ENCODE measurements around the gene EXOC4. TPM values are rescaled to one million over a fixed set of nuclear protein-coding genes. Genes with fewer than 3 reads are reported as not detected.

EXOC4 gene
- total RNA-seq, 3 donors from 2014 or later: 88.3 to 136 (median 99.6) TPM

DNA sequence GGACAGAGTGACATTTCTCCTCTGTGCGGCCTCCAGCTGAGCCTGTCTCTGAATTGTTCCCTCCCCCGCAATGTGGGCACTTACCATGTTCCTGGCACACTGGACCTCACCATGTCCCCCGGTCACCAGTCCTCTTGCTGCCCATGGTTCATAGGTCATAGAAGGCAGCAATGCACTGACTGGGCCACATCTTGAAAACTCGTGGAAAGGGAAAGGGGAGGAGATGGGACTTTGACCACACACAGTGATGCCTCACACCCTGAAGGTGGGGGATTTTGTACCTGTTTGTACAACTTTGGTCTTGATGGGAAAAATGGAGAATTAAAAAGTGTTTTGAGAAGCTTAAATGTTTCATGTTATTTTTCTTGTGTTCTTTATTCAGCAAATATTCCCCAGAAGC is 812.5 kb downstream of the EXOC4 start:
- Histone ChIP-seq H3K4me1 (no peaks in the 10 kb centered on the region), H3K27ac (no peak overlapping the region), H3K4me3 (no peak overlapping the region), H3K36me3 (no peaks in the 10 kb centered on the region), H3K27me3 (no peaks in the 10 kb centered on the region), H3K9me3 (no peaks in the 10 kb centered on the region)
- no peak for DNase-seq (ENCODE audit: low spot score in 2 of 2)
- TF ChIP-seq CTCF (IDR thresholded peaks at IDR 0.05) (no peak), POLR2AphosphoS5 (IDR thresholded peaks at IDR 0.05) (no peak), POLR2A (IDR thresholded peaks at IDR 0.05) (no peak)
- intact Hi-C loops (cut with DNase I; ENCODE audit: low total_unique reads): no loop called here

GRCh38 chr7:134067164-134067563 is 814.3 kb downstream of the EXOC4 start:
- no peak overlapping the region for H3K4me3 ChIP-seq
- no peak for TF ChIP-seq CTCF (IDR thresholded peaks at IDR 0.05)
- no peak for TF ChIP-seq POLR2AphosphoS5 (IDR thresholded peaks at IDR 0.05)
- TF ChIP-seq POLR2A (IDR thresholded peaks at IDR 0.05): no peak
- no peaks in the 10 kb centered on the region for H3K36me3 ChIP-seq
- no peaks in the 10 kb centered on the region for H3K9me3 ChIP-seq
- H3K27me3 ChIP-seq: no peaks in the 10 kb centered on the region
- no peak for DNase-seq (ENCODE audit: low spot score in 2 of 2)
- intact Hi-C loops (cut with DNase I; ENCODE audit: low total_unique reads): no loop called here
- H3K27ac ChIP-seq: no peak overlapping the region
- H3K4me1 ChIP-seq: no peaks in the 10 kb centered on the region

- no peak for DNase-seq (ENCODE audit: low spot score in 2 of 2)
- no peaks in the 10 kb centered on the region for H3K4me1 ChIP-seq
- no peaks in the 10 kb centered on the region for H3K9me3 ChIP-seq
- H3K4me3 ChIP-seq: no peak overlapping the region
- H3K27ac ChIP-seq: no peak overlapping the region
- no peaks in the 10 kb centered on the region for H3K27me3 ChIP-seq
- TF ChIP-seq POLR2AphosphoS5 (IDR thresholded peaks at IDR 0.05): no peak
- TF ChIP-seq CTCF (IDR thresholded peaks at IDR 0.05): no peak
- TF ChIP-seq POLR2A (IDR thresholded peaks at IDR 0.05): no peak
- no peaks in the 10 kb centered on the region for H3K36me3 ChIP-seq
- intact Hi-C loops (cut with DNase I; ENCODE audit: low total_unique reads): no loop called here
These were observed 815.8 kb downstream of the EXOC4 start for GRCh38 chr7:134068670-134069069.

GRCh38 chr7:134069187-134069586 is 816.3 kb downstream of the EXOC4 start:
- TF ChIP-seq CTCF (IDR thresholded peaks at IDR 0.05): no peak
- no peak for TF ChIP-seq POLR2AphosphoS5 (IDR thresholded peaks at IDR 0.05)
- TF ChIP-seq POLR2A (IDR thresholded peaks at IDR 0.05): no peak
- Histone ChIP-seq H3K9me3 (no peaks in the 10 kb centered on the region), H3K27ac (no peak overlapping the region), H3K4me1 (no peaks in the 10 kb centered on the region), H3K27me3 (no peaks in the 10 kb centered on the region), H3K36me3 (no peaks in the 10 kb centered on the region), H3K4me3 (no peak overlapping the region)
- no peak for DNase-seq (ENCODE audit: low spot score in 2 of 2)
- intact Hi-C loops (cut with DNase I; ENCODE audit: low total_unique reads): no loop called here

- Histone ChIP-seq H3K27me3 (no peaks in the 10 kb centered on the region), H3K36me3 (no peaks in the 10 kb centered on the region), H3K4me1 (no peaks in the 10 kb centered on the region), H3K9me3 (peaks cover 0 to 4% of the 10 kb centered on the region in 2 donors), H3K4me3 (no peak overlapping the region), H3K27ac (no peak overlapping the region)
- TF ChIP-seq POLR2AphosphoS5 (IDR thresholded peaks at IDR 0.05) (no peak), POLR2A (IDR thresholded peaks at IDR 0.05) (no peak), CTCF (IDR thresholded peaks at IDR 0.05) (no peak)
- intact Hi-C loops (cut with DNase I; ENCODE audit: low total_unique reads): no loop called here
- no peak for DNase-seq (ENCODE audit: low spot score in 2 of 2)
These were observed 817.8 kb downstream of the EXOC4 start for GRCh38 chr7:134070673-134071072.
